Fibroblast of skin of back (primary cell): ENCODE data around the gene PACS1.

Experiments
- DNase-seq: peaks from one replicate; pipeline ENCODE4 v3.0.0-alpha.2; 2013

Gene PACS1

DNA sequence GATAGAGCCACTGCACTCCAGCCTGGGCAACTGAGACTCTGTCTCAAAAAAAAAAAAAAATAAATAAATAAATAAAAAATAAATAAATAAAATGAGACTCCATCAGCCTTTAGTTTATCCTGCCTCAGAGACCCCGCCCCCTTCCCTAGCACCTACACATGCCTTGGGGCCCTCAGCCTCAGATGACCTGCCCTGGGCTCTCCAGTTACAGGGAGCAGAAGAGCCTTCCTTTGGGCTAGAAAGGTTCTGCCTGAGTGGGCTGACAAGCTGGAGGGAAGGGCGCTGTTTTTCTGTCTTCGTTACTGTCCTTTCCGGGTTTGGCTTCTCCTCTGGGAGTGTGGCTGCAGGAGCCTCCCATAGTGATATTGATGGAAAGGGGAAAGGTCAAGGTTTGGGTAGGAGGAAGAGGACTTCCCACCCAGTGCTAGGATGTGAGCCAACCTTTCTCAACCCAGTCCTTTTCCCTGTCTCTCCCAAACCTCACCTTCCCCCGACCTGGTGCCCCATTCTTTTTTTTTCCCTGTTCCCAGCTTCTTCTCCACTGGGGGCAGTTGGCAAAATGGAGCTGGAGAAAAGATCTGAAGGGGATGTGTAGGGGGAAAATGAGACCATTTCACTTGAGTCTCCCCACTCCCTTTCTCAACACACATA, 19.4 kb upstream of the PACS1 start:
- DNase-seq = no peak

DNA sequence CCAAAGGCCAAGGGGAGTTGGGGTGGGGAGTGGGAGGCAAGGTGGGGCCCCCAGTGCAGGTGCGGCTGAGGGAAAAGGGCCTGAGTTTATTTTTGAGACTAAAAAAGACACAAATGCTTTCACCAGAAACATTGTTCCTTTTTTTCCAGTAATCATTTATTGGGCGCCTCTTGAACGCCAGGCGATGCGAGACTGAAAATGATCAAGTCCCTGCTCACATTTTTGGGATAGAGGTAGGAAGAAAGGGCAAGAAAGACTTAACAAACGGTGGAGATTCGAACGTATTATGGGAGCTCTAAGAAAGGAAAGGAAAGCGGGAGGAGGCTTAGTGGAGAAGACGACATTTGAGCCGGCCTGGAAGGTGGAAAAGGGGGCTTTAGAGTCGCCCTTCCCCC, 18.7 kb upstream of the PACS1 start:
- no peak for DNase-seq

DNA sequence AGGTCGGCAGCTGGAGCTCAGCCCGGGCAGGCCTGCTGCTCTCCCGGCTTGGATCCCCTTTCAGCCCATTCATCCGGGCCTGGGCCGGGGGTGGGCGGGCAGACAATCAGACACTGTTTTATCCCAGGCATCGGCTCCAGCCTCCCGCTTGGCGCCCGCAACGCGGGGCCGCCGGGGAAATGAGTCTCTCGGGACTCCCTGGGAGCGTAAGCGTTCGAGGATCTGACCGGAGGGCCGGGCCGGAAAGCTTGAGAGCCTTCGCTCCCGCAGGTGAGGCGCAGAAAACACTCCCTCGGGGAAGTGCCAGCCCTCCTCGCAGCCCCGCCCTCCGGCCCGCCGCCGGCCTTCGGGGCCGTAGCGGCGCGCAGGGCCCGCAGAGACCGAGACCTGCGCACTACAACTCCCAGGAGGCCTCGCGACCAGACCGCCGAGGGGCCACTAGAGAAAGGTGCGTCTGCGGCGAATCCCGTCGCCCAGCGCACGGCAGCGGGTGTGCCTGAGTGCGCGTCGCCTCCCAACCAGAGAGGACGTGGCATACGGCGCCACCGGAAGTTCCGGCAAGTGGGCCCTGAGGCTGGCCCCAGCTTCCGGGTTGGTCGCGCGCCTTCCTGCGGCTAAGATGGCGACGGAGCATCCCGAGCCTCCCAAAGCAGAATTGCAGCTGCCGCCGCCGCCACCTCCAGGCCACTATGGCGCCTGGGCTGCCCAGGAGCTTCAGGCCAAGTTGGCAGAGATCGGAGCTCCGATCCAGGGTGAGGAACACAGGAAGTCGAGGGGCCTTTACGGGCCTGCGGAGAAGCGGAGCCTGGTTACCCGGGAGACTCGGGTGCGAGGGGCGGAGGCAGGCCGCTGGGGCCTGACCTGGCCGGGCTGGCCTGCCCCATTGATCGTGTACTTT, 18.1 kb upstream of the PACS1 start, which contains the start of gene SF3B2:
Gene SF3B2 (plus strand): TSS at position 599 of the 898 bp plus-strand sequence. CDS start 21 bp downstream, at position 620.
- peak; percentile 99 for DNase-seq

DNA sequence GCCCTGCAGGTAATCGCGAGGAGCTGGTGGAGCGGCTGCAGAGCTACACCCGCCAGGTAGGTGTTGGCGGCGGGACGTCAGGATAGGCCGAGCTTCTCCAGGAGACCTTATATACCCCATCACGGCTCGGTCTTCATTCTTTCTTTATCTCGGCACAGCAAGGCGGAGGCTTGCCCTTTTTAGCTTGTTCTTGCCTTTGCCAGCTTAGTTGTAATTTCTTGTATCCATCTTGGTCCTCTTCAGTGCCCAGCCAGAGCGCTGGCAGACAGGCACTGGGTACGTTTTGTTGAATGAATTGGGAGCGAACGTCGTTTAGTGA, 17.4 kb upstream of the PACS1 start:
- DNase-seq = no peak

DNA sequence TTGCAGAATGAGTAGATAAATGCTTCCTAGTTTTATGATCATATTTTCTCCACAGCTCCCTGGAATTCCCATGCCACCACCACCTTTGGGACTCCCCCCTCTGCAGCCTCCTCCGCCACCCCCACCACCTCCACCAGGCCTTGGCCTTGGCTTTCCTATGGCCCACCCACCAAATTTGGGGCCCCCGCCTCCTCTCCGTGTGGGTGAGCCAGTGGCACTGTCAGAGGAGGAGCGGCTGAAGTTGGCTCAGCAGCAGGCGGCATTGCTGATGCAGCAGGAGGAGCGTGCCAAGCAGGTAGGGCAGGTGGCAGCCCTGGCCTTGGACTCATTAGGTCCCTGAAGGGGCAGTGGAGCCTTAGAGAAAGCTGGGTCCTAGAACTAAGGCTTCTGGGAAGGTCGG, 15.1 kb upstream of the PACS1 start:
- DNase-seq = no peak

DNA sequence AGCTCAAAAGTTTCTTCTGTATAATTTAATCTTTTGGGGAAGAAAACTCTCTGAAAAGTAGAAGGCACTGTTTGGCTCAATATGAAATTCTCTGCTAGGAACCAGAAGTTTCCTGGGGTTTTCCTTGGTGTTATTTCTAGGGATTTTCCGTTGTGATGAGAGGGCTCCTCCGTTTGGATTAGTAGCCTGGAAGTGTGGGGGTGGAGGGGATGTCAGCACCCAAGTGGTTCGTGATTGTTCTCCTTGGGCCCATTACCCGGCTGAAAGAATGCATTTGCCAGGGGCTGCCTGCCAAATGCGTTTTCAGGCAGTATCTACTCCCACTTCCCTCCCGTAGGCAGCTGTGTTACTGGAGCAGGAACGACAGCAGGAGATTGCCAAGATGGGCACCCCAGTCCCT, 13.6 kb upstream of the PACS1 start:
- no peak for DNase-seq

DNA sequence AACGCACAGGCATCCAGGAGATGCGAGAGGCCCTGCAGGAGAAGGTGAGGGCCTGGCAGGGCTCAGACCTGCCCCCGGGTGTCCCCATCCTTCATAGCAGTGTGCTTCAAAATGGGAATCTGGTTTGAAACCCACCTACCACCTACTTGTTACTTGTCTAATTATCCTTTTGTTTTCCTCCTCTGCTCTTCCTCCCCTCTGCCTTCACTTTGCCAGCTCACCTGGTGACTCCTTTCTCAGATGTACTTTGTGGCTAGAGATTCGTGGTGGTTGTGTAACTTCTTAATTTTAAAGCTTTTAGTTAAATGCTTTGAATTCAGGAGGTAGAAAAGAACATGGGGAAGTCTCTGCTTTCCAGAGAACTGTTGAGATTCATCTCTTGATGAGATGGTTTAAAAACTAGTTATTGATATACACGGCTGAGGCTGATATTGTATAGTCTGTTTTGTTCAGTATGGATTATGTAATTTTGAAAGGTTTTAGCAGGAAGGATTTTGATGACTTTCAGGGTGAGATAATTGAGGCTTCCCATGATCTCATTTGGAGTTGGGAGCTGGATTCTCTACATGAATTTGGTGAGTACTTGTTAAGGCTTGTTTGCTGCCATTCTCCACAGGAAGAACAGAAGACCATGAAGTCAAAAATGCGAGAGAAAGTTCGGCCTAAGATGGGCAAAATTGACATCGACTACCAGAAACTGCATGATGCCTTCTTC, 9.9 kb upstream of the PACS1 start:
- DNase-seq = no peak

DNA sequence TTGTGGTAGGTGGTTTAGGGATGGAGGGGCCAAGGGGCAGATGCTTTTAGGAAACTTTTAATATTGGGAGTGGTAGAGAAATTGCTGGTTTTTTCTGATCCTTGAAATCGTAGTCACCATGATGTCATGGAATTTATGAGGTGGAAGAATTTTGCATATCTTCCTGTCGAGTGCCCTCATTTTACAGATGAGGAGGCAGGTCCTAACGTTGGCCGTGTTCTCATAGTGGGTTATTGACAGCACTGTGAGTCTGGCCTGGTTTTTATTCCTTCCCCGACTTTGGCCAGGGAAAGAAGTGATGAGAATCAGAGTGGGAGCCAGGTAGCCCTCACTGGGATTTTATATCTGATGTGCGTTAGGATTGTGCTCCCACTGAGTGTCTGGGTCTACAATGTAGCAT, 8.8 kb upstream of the PACS1 start:
- no peak for DNase-seq

DNA sequence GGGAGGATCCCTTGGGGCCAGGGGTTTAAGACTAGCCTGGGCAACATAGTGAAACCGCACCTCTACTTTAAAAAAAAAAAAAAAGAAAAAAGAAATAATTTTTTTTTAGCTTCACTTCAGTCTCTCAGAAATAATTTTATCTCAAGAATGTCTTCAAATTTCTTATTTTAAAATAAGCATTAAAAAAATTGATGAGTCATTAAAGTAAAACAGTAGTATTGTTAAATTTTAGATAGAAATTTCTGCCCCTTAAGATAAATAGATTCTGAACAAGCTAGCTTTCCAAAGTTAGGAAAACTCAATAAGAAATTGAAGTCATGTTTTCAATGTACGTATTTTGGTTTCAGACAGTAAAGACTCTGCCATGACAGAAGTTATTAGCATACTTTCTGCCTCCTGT, 7.7 kb upstream of the PACS1 start:
- DNase-seq = no peak

DNA sequence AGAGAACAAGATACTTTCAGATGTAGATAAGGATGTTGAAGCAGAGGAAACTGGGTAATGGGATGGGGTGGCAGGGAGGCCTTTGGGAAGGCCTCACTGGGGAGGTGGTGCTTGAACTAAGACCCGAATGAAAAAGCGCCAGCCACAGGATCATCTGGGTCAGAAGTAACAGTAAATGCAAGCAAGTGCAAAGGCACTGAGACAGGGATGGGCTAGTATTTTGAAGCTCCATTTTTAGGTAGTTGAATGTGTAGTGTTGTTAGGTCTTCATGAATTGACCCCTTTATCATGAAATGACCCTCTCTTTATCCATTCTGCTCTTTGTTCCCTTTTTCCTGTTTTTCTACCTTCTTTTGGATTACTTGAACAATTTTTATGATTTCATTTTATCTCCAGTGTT, 6.2 kb upstream of the PACS1 start:
- DNase-seq = no peak

DNA sequence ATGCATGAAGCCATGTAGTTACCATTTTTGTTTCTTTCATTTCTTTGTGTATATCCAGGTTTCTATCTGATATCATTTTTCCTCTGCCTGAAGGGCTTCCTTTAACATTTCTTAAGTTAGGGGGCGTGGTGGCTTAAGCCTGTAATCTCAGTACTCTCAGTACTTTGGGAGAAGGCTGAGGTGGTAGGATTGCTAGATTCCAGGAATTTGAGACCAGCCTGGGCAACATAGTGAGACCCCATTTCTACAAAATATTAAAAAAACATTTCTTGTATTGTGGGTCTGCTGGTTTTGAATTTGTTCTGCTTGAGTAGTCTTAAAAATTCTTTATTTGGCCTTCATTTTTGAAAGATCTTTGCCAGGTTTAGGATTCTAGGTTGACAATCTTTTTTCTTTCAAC, 5.5 kb upstream of the PACS1 start:
- no peak for DNase-seq

DNA sequence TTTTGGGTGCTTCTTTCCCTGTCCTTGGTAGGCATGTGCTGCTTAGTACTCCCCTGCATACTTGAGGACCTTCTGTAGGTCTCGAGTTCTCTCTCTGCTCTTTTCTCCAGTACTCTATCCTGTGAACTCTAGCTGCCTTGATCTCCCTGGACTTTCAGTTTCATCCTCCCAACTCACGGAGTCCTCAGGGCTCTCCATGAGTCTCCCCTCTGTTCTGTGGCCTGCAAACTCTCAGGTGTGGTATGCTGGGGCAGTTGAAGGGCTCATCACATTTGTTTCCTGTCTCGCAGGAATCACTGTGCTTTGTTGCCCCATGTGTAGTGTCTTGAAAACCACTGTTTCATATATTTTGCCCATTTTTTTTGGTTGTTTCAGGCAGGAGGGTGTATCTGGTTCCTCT, 3.3 kb upstream of the PACS1 start:
- DNase-seq = no peak

DNA sequence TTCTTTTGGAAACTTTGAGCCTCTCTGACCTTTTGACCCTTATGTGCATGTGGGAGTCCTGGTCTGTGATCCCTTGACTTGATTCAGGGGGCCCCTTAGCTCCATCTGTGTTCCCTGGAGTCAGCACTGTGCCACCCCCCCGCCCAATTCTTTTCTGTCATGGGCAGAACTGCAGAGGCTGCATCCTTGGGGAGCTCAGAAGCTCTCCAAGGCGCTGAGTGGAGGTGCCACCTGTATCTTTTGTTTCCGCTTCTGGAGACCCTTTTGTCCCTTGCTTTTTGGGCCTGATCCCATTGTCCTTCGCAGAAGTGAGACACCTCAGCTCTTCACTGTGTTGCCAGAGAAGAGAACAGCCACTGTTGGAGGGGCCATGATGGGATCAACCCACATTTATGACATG, 2.4 kb upstream of the PACS1 start:
- no peak for DNase-seq

DNA sequence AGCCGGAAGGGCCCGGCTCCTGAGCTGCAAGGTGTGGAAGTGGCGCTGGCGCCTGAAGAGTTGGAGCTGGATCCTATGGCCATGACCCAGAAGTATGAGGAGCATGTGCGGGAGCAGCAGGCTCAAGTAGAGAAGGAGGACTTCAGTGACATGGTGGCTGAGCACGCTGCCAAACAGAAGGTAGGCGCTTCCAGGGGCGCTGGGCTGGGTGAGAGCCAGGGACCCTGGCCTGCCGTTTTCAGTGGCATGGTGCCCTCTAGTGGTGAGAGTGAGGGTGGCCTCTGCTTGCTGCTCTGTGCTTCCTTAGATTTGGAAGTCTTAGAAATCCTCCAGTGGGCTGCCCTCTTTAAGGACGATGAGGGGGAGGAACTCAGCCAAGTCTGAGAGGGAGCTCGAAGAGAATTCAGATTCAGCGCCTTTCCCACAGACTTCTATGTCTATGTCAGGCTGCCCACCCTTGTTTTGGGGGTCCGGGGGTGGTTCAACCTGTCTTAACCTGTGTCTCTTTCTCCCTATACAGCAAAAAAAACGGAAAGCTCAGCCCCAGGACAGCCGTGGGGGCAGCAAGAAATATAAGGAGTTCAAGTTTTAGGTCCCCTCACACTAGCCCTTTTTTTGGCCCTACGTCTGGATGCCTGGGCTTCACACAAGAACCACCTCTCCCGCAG, 1.8 kb upstream of the PACS1 start:
- peak; percentile 67 for DNase-seq

DNA sequence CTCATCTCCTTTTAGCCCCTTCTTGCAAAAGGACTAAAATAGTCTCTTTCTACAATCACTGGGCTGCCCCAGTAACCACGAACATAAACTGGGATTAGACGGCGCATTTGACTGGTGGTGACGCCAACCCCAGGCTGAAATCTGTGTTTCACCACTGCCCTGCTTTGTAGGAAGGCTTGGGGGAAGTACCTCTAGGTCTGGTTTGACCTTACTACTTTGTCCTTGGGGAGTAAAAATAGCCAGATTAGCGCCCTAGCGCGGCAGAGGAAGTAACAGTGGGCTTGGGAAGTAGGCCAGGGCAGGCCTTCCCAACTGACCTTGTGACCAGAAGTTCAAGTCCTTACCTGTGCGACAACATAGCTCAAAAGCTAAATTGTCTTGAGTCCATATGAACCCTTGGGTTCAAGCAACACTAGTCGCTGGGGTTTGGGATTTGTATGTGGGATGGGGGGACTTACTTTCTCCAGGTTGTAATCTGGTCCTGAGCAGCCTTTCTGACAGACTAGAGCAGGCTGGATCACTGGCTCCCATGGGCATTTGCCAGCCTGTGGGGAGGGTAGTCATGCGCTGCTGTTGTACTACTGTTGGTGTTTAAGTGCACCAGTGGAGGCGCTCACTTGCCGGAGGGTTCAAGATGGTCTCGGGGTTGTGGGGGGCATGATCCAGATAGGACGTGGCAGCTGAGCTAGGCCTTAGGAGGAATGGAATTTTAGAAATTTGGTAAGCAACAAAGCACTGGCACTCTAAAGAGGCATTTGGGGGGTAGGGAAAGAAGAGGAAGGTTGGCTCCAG, 953 bp upstream of the PACS1 start:
- DNase-seq = peak; percentile 80

DNA sequence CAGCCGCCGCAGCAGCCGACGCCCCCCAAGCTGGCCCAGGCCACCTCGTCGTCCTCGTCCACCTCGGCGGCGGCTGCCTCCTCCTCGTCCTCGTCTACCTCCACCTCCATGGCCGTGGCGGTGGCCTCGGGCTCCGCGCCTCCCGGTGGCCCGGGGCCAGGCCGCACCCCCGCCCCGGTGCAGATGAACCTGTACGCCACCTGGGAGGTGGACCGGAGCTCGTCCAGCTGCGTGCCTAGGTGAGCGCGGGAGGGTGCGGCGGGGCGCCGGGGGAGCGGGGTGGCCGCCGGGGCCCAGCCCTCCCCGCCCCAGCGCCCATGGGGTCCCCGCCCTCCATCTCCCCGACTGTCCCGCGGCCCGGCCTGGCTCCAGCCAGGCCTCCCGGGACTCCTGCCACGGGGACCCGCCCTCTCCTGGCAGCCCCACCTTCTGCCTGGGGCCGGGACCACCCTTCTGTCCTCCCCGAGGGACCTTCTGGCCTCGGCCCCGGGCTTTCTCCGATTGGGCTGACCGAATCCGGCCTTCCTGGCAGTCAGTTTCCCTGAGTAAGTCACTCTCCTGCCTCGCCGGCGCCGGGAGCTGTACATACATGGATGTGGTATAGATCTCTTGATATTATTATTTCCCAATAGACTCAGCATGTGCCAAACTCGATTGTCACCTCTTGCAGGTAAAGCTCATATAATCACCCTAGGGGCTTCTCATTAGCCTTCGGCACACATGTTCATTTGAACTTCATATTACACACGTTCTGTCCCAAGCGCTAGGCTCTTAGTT, 720 bp downstream of the PACS1 start:
- DNase-seq = peak; percentile 41

DNA sequence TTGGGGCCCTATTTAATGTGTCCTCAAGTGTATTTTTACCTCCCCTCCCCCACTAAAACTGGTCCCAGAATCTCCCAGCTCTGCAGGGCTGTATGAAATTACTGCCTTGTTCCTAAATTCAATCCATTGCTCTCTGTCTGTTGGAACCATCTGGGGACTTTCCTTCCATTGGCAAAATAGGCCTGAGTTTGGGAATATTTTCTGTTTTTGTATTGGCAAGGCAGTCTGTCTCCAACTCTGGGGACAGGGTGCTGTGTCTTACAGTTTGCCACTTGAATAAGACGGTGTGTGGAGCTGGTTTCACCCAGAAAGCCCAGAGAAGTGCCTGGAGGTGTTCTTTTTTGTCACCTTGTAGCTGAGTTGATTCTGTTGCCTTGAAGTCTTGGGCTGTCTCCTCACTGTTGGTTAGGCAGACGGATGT, 1.3 kb downstream of the PACS1 start:
- DNase-seq = no peak

DNA sequence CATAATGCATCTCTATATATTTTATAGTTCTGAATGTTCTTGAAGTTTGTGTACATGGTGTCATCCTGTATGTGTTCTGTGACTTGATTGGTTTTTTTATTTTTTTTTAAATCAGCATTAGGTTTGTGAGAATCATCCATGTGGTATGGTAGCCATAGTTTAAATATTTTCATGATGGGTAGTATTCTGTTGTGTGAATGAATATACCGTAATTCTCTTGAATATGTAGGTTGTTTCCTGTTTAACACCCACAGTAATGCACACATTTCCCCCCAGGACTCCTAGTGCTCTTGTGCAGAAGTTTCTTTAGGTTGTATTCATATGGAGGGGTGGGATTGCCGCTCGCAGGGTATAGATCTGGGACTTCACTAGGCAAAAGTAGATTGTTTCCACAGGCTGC, 2.0 kb downstream of the PACS1 start:
- DNase-seq = peak; percentile 77

DNA sequence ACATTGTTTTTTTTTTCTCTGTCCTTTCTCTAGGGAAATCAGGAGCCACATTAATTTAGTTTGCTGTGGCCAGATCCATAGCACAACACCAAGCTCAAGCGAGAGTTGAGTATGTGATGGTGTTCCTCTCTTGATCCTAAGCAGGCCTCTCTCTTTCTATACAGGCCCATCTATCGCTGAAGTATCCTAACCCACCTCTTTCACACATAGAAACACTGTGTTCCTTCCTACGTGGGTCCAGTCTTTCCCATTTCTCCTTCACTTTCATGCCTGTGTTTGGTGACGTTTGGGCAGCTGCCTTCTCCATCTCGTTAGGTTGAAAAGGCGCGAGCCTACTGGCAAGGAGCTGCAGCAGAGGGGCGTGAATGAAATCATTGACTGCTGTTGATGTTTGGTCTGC, 2.4 kb downstream of the PACS1 start:
- no peak for DNase-seq

DNA sequence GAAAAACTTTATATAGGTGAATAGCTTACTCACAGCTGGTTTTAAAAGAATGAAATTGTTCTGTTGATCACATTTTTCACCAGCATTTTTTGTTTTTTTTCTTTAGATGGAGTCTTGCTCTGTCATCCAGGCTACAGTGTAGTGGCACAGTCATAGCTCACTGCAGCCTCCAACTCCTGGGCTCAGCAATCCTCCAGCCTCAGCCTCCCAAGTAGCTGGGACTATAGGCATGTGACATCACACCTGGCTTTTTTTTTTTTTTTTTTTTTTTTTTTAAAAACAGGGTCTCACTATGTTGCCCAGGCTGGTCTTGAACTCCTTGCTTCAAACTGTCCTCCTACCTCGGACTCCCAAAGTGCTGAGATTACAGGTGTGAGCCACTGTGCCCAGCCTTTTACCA, 3.6 kb downstream of the PACS1 start:
- no peak for DNase-seq

DNA sequence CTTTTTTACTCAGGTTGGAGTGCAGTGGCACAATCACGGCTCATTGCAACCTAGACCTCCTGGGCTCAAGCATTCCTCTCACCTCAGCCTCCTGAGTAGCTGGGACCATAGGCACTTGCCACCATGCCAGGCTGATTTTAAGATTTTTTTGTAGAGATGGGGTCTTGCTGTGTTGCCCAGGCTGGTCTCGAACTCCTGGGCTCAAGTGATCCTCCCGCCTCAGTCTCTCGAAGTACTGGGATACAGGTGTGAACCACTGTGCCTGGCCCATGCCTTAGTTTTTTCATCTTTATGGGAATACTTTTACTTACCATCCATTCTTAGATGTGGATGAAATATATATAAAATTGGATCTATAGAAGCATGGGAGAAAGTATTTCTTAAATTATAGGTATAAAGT, 5.2 kb downstream of the PACS1 start:
- DNase-seq = no peak
